A673 (cell line): Measurements from ENCODE around the gene TAF9B. TPM values are rescaled to one million over a fixed set of nuclear protein-coding genes. Genes with fewer than 3 reads are reported as not detected.
"Not testable (repeated sequence)": the region's sequence is repeated elsewhere in the genome, so short reads cannot be mapped to it uniquely, and the experiment has no call there.

ENCODE experiments used
- BruUV-seq: library from RNA; stranded (reverse); fragments of 400-500 nt; replicated peaks from 2 replicates; lab custom pipeline; 2021; lab: Mats Ljungman, UMichigan
- CTCF ChIA-PET: fragments of 300-600 bp; sonication (Branson Sonifier 250); formaldehyde crosslinking; loops from one replicate; lab custom pipeline; 2022; ENCODE audit warnings: antibody characterized with exemption; lab: Charles Lee
- POLR2A ChIA-PET: fragments of 300-600 bp; sonication (Branson Sonifier 250); formaldehyde crosslinking; loops from one replicate; lab custom pipeline; 2022; ENCODE audit warnings: antibody characterized with exemption; ENCODE audit not compliant: low non-redundant PET; lab: Charles Lee
- DNase-seq: peaks from one replicate; pipeline ENCODE4 v3.0.0-alpha.2; 2015; ENCODE audit warnings: low spot score
- H3K27ac ChIP-seq: fragments of 200-600 bp; sonication (generic); 2 replicates; pipeline ENCODE4 v1.5.1; 2016; ENCODE audit warnings: mixed run types, low read depth, mild to moderate bottlenecking, mixed read lengths, antibody characterized with exemption, low read length; ENCODE audit not compliant: poor library complexity, severe bottlenecking
- H3K27me3 ChIP-seq: fragments of 200-600 bp; sonication (generic); replicated peaks from 2 replicates; pipeline ENCODE4 v1.6.1; 2017; ENCODE audit warnings: mixed run types, low read depth, mild to moderate bottlenecking, mixed read lengths, antibody characterized with exemption, low read length; ENCODE audit not compliant: insufficient read depth, poor library complexity
- H3K36me3 ChIP-seq: fragments of 200-600 bp; sonication (generic); 2 replicates; pipeline ENCODE4 v1.6.1; 2016; ENCODE audit warnings: mixed run types, mild to moderate bottlenecking, mixed read lengths, antibody characterized with exemption, low read length; ENCODE audit not compliant: insufficient read depth, poor library complexity, severe bottlenecking
- H3K4me1 ChIP-seq: fragments of 200-600 bp; sonication (generic); 2 replicates; pipeline ENCODE4 v1.6.1; 2017; ENCODE audit warnings: mixed run types, mild to moderate bottlenecking, mixed read lengths, antibody characterized with exemption, low read length; ENCODE audit not compliant: insufficient read depth, poor library complexity, severe bottlenecking
- H3K4me3 ChIP-seq: fragments of 200-600 bp; sonication (generic); 2 replicates; pipeline ENCODE4 v1.5.1; 2016; ENCODE audit warnings: low read depth, mixed run types, mild to moderate bottlenecking, mixed read lengths, low read length; ENCODE audit not compliant: poor library complexity, severe bottlenecking
- H3K9me3 ChIP-seq: fragments of 200-600 bp; sonication (generic); 2 replicates; pipeline ENCODE4 v1.6.1; 2016; ENCODE audit warnings: mixed run types, low read depth, mild to moderate bottlenecking, mixed read lengths, antibody characterized with exemption, low read length; ENCODE audit not compliant: poor library complexity, severe bottlenecking
- CTCF ChIP-seq: fragments of 300-800, 200-600 bp; sonication (generic); conservative IDR thresholded peaks from 2 replicates; pipeline ENCODE4 v1.5.1; 2017; ENCODE audit warnings: low read depth, mild to moderate bottlenecking, antibody characterized with exemption, low read length, moderate library complexity, mixed read lengths
- EZH2 ChIP-seq: fragments of 200-600 bp; sonication (generic); IDR thresholded peaks from 2 replicates; pipeline ENCODE4 v1.6.1; 2017; ENCODE audit warnings: borderline replicate concordance, low read depth, mild to moderate bottlenecking, mixed read lengths, antibody characterized with exemption, low read length; ENCODE audit not compliant: poor library complexity, severe bottlenecking
- intact Hi-C: fragments of 100-400 bp; cut with micrococcal nuclease; formaldehyde crosslinking; loops from one replicate; pipeline ENCODE4 v1.10.0; 2022; ENCODE audit not compliant: unreplicated experiment
- total RNA-seq: library from RNA; stranded (reverse); gene quantifications from 2 replicates; pipeline ENCODE4 v1.2.3, GENCODE V29; 2021

The TAF9B gene
- total RNA-seq, 1 experiment from 2014 or later, result 41.6 TPM

- Histone ChIP-seq H3K4me3 (no peak overlapping the region), H3K36me3 (peaks cover 37% of the 10 kb centered on the region), H3K9me3 (no peaks in the 10 kb centered on the region), H3K27me3 (no peaks in the 10 kb centered on the region), H3K27ac (no peak overlapping the region), H3K4me1 (no peaks in the 10 kb centered on the region)
- BruUV-seq, result no TSS peak
- DNase-seq, result no peak
- TF ChIP-seq CTCF (no peak), EZH2 (no peak)
- intact Hi-C loops, result no loop called here
- ChIA-PET CTCF (no interaction called here), POLR2A (no interaction called here)
These were observed 8.3 kb downstream of the TAF9B start for GRCh38 chrX:78131117-78131516.

- no peaks in the 10 kb centered on the region for H3K9me3 ChIP-seq
- POLR2A ChIA-PET, result no interaction called here
- no peak for DNase-seq
- H3K36me3 ChIP-seq, result peaks cover 44% of the 10 kb centered on the region
- CTCF ChIA-PET, result no interaction called here
- H3K27ac ChIP-seq, result no peak overlapping the region
- H3K27me3 ChIP-seq, result no peaks in the 10 kb centered on the region
- BruUV-seq, result no TSS peak
- TF ChIP-seq EZH2 (no peak), CTCF (no peak)
- H3K4me1 ChIP-seq, result no peaks in the 10 kb centered on the region
- intact Hi-C loops, result no loop called here
- no peak overlapping the region for H3K4me3 ChIP-seq
These were observed 9.1 kb downstream of the TAF9B start for GRCh38 chrX:78130396-78130795.

GRCh38 chrX:78129714-78130113 is 9.7 kb downstream of the TAF9B start:
- Histone ChIP-seq H3K4me1 (no peaks in the 10 kb centered on the region), H3K27ac (no peak overlapping the region), H3K27me3 (no peaks in the 10 kb centered on the region), H3K9me3 (no peaks in the 10 kb centered on the region), H3K4me3 (no peak overlapping the region), H3K36me3 (peaks cover 51% of the 10 kb centered on the region)
- POLR2A ChIA-PET, result no interaction called here
- intact Hi-C loops, result loop anchor here (10.0 kb wide), 1 partner anchor 425 kb away; no protein-coding TSS in a partner anchor
- CTCF ChIA-PET, result no interaction called here
- no peak for DNase-seq
- no peak for TF ChIP-seq EZH2
- no peak for TF ChIP-seq CTCF
- BruUV-seq, result TSS peak; percentile 27

GRCh38 chrX:78125781-78126180 is 13.7 kb downstream of the TAF9B start:
- CTCF ChIA-PET, H3K4me3 ChIP-seq, H3K27me3 ChIP-seq, H3K9me3 ChIP-seq, POLR2A ChIA-PET, DNase-seq, H3K4me1 ChIP-seq, H3K27ac ChIP-seq: not testable (repeated sequence)
- peaks cover 82% of the 10 kb centered on the region for H3K36me3 ChIP-seq
- intact Hi-C loops, result loop anchor here (10.0 kb wide), 1 partner anchor 429 kb away; no protein-coding TSS in a partner anchor
- TSS peak; percentile 44 for BruUV-seq
